ENCODE measurements around the gene PPARG.
"Not testable (repeated sequence)": the region's sequence is repeated elsewhere in the genome, so short reads cannot be mapped to it uniquely, and the experiment has no call there.

Gene PPARG

DNA sequence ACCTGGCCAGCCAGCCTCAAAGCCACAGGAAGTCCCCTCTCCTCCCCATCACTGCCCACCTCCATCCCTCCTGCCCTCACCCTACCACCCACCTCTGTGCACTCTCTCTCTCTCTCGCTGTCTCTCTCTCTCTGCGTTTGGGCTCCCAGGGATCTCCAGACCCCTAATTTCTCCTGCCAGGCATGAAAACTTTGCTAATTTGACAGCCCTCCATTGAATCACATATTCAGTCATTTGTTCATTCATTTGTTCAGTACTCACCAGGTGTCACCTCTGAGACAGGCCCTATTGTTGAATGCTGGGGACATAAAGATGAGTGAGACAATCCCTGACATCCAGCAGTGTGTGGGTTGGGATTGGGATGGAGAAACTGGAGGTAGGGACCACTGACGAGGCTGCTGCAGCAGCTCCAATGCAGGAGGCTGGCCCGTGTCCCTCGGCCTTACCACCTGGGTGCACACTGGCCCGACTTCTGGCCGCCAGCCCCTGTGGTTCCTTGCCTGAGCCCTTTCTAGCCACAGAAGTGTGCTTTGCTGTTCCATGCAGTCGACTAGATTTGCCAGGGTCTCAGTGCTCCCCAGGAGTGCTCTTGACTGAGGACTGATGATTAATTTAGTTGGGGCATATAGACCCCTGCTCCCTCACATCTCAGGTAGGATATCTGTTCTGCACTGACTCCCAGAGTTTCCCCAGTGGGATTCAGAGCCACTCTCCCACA lies 156.8 kb downstream of the PPARG start:
- DNase-seq = no peak

DNA sequence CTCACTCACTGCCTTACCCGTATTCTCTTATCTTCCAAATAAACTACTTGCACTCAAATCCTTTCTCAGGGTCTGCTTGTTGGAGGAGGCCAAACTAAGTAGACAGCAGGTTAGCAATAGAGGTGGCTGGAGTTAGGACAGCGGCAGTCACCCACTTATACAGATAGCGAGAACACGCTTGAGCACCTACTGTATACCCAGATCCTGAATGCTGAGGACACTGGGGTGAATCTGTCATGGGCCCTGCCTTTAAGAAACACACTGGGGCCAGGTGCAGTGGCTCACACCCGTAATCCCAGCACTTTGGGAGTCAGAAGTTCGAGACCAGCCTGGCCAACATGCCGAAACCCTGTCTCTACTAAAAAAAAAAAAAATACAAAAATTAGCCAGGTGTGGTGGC lies 157.4 kb downstream of the PPARG start:
- no peak for DNase-seq

- DNase-seq = no peak
Measured at GRCh38 chr3:12447075-12447474, 158.2 kb downstream of the PPARG start.

DNA sequence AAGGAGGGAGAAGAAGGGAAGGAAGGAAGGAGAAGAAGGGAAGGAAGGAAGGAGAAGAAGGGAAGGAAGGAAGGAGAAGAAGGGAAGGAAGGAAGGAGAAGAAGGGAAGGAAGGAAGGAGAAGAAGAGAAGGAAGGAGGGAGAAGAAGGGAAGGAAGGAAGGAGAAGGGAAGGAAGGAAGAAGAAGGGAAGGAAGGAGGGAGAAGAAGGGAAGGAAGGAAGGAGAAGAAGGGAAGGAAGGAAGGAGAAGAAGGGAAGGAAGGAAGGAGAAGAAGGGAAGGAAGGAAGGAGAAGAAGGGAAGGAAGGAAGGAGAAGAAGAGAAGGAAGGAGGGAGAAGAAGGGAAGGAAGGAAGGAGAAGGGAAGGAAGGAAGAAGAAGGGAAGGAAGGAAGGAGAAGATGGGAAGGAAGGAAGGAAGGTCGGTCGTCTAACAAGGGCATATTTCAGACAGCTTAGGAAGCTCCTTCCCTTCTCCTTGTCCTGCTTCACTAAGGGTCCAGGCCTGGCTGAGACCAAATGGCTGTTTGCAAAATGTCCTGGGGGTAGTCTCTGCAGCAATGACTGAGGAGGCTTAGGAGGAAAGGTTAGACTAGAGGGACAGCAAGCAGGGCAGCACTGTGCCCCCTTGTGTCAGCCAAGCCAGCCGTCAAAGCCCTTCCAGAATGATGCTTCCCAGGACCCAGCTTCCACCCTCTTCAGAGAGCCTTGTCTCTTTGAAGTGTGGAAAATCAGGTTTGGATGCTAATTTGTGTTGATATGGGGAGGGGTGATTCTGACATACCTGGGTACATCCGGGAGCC lies 159.7 kb downstream of the PPARG start:
- not testable (repeated sequence) for DNase-seq

- DNase-seq = no peak
Measured at GRCh38 chr3:12449889-12450682, 161.2 kb downstream of the PPARG start.

- DNase-seq = no peak
Measured at GRCh38 chr3:12451481-12451880, 162.6 kb downstream of the PPARG start.

DNA sequence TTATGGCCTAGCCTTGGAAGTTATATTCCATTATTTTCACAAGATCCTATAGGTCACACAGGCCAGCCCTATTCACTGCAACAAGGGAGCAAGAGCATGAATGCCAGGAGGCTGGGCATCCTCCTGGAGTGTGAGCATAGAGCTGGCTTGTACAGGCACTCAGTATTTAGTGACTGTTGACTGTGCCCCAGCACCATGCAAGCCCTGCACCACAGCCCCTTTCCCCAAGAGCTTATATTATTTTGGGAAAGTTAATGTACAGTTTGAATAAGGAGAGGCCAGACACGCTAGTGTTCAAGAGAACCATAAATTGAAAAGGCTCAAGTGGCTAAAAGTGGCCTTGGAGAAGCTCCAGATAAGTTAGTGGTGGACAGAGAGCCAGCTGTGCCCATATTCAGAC lies 163.1 kb downstream of the PPARG start:
- DNase-seq = no peak

DNA sequence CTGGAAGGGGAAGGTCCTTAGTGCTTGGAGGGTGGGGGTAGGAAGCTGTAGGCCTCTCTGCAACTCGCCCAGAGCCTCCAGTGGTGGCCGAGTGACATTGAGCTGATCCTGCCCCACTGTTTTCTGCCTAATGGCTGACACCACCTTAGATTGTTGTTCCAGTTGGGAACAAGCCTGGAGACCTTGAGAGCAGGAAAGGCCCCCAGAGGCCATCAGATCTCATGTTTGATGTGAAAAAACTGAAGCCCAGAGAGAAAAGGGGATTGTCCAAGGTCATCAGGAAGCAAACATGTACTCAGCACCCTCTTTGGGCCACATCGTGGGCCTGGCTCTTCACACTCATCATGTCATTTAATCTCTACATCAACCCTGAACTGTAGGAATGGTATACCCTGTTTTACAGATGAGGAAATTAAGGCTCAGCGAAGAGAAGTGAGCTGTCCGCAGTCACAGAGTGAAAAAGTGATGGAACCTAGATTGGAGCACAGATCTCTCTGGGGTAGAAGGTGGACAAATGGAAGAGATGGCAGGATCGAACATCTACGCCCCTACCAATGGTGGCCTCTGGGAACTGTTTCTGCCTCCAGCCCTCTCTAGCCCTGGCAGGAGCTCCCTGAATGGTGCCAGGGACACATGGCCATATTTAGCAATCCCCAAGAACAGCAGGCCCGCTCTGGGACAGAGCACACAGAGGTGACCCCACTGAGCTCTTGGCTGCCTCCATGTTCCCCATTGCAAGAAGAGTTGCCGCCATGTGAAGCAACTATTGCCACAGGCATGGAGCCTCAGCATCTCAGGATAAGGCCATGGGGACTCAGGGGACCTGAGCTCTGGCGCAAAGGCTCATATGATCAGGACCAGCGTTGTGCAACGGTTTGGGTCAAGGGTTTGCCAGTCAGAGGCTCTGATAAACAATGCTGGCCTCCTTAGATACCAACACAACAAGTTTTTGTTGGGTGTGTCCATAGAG lies 163.8 kb downstream of the PPARG start:
- no peak for DNase-seq

- DNase-seq = no peak
Measured at GRCh38 chr3:12454076-12454815, 165.4 kb downstream of the PPARG start.

GRCh38 chr3:12454816-12455121 lies 165.9 kb downstream of the PPARG start:
- DNase-seq = no peak

DNA sequence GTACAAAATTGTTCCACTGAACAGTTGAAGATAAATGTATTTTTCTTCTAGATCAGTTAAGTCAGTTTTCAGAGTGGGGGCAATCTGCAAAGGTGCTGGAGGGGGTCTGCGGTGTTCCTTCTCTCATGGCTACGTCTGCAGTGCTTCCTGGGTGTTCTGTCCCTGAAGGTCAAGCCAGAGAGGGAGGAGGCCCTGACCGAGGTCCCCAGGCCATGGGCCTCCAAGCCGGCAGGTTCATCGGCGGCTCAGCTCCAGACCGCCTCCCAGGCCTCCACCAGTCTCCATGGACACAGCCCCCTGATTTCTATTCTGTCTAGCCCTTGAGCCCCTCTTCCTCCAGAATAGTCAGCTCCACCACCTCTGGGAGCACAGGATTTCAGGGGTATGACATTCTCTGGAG lies 166.9 kb downstream of the PPARG start:
- DNase-seq = no peak

DNA sequence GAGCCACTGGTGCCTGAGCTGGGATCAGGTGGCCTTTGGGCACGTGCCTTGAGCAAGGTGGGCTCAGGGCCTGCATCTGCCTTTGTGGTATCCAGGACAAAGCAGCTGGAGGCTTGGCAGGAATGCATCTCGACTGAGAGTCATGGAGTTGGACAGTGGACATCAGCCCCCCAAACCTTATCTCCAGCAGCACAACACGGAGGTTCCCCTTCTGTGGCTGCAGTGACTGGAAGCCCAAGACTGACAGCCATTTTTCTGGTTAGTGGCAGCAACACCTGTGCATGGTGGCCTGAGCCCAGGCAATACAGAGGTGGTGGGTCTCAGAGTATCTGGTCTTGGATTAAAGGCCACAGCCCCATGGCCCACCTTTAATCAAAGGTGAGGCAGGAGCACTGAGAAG lies 167.6 kb downstream of the PPARG start:
- DNase-seq = no peak

GRCh38 chr3:12457380-12457779 lies 168.5 kb downstream of the PPARG start:
- not testable (repeated sequence) for DNase-seq

- no peak for DNase-seq
Measured at GRCh38 chr3:12458901-12459300, 170.0 kb downstream of the PPARG start.

DNA sequence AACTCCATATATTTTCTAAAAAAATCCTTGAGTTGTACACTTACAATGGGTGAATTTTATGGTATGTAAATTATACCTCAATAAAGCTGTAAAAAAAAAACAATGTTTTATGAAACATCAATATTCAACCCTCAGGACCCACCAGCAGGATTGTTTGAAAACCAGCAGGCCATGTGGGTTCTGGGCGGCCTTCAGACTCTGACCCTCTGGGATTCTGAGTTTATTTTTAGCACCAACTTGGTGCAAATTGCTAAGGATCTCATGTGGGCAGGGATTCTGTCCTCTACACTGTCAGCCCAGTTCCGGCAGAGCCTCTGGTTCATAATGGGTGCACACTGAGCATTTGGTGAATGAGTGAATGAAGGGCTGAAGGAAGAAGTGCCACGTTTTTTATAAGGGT lies 171.3 kb downstream of the PPARG start:
- DNase-seq = no peak

- peak in 1 of 2 experiments; percentile 49 for DNase-seq
Measured at GRCh38 chr3:12461097-12461649, 172.3 kb downstream of the PPARG start.

- DNase-seq = no peak
Measured at GRCh38 chr3:12462159-12462947, 173.5 kb downstream of the PPARG start.

- no peak for DNase-seq
Measured at GRCh38 chr3:12463686-12464085, 174.8 kb downstream of the PPARG start.

DNA sequence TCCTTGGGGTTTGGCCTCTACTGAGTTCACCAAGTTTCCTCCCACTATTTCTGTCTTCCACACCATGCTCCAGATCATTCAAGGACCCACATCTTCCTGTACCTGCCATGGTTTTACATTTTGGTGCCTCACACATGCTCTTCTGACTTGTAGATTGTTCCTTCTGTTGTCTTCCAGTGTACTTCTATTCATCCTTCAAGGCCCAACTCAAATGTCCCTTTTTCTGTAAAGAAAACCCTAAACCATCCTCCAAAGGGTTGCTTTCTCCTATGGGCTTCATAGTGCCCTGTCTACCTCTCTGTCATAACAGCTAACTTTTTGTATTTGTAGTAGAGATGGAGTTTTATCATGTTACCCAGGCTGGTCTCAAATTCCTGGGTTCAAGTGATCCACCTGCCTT lies 175.3 kb downstream of the PPARG start:
- no peak for DNase-seq

DNA sequence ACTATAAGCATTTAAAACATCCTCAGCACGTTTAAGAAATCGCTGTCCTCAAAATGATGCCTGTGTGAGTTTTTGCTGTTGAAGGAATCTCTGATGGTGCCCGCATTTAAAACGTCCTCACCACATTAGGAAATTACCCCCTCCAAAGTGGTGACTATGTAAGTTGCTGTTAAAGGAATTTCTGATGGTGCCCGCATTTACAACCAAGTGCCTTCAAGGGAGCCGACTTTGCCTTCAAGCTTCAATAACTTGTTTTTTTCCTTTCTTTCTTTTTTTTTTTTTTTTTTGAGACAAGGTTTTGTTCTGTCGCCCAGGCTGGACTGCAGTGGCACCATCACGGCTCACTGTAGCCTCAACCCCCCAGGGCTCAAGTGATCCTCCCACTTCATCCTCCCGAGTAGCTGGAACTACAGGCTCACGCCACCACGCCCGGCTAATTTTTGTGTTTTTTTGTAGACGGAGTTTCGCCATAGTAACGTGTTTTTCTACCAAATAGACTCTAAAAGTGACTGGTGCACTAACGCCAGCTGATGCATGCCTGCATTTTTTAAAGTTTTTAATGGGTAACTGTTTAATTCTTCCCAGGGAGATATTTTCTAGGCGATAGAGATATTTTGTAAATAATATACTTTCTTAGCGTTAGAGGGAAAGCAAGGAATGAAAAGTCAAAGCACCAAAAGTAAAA lies 176.4 kb downstream of the PPARG start:
- no peak for DNase-seq
